CD4-positive, CD25-positive, alpha-beta regulatory T cell (primary cell): ENCODE data around the gene CCDC88C. TPM values are rescaled to one million over a fixed set of nuclear protein-coding genes. Genes with fewer than 3 reads are reported as not detected.
A peak's percentile ranks its signal among the peaks of the same experiment; 100 is the strongest.
"Not testable (repeated sequence)": the region's sequence is repeated elsewhere in the genome, so short reads cannot be mapped to it uniquely, and the experiment has no call there.

Experiments used
- ATAC-seq, 2 donors: fragments of 150-1000 bp; cut with Tn5 transposase; one replicate each; pipeline ENCODE4 v1.10.0; 2021; ENCODE audit warnings: low read depth in 2 of 2, moderate number of reproducible peaks in 2 of 2, moderate library complexity in 1 of 2
- DNase-seq, 3 donors: peaks; one replicate each; pipeline versions ENCODE4 v3.0.0 to v3.0.0-alpha.2; 2012 to 2022; ENCODE audit warnings: mixed read lengths in 1 of 3
- H3K27ac ChIP-seq: one replicate; pipeline ENCODE4 v1.7.0; 2013; ENCODE audit warnings: mild to moderate bottlenecking, low read length; ENCODE audit not compliant: insufficient read depth, poor library complexity, severe bottlenecking
- H3K27me3 ChIP-seq: one replicate; pipeline ENCODE4 v1.7.0; 2013; ENCODE audit warnings: low read length; ENCODE audit not compliant: control insufficient read depth, insufficient read depth
- H3K36me3 ChIP-seq: one replicate; pipeline ENCODE4 v1.7.0; 2013; ENCODE audit warnings: mild to moderate bottlenecking, low read length, moderate library complexity; ENCODE audit not compliant: control insufficient read depth, insufficient read depth
- H3K4me1 ChIP-seq: 2 replicates; pipeline ENCODE4 v1.7.0; 2013; ENCODE audit warnings: mild to moderate bottlenecking, low read length; ENCODE audit not compliant: insufficient read depth, control insufficient read depth, poor library complexity, severe bottlenecking
- H3K4me3 ChIP-seq: one replicate; pipeline ENCODE4 v1.7.0; 2013; ENCODE audit warnings: low read depth, mild to moderate bottlenecking, low read length, moderate library complexity
- H3K9me3 ChIP-seq, 2 experiments: 1 replicate in 1 of 2; 2 replicates in 1 of 2; pipeline ENCODE4 v1.7.0; 2013; ENCODE audit warnings: low read length in 2 of 2, mild to moderate bottlenecking in 1 of 2, moderate library complexity in 1 of 2; ENCODE audit not compliant: control insufficient read depth in 2 of 2
- H3K27ac Mint-ChIP-seq, 3 donors: one replicate each; pipeline ENCODE4 v1.8.0; 2020 to 2022; ENCODE audit warnings: mild to moderate bottlenecking in 3 of 3, mixed read lengths in 3 of 3, moderate library complexity in 2 of 3
- H3K27me3 Mint-ChIP-seq: one replicate; pipeline ENCODE4 v1.8.0; 2022; ENCODE audit warnings: mild to moderate bottlenecking, mixed read lengths
- H3K36me3 Mint-ChIP-seq: one replicate; pipeline ENCODE4 v1.8.0; 2020; ENCODE audit warnings: mixed read lengths
- H3K4me1 Mint-ChIP-seq, 4 donors: one replicate each; pipeline ENCODE4 v1.8.0; 2020 to 2022; ENCODE audit warnings: mixed read lengths in 4 of 4, mild to moderate bottlenecking in 1 of 4
- H3K4me3 Mint-ChIP-seq, 4 donors: one replicate each; pipeline ENCODE4 v1.8.0; 2020 to 2022; ENCODE audit warnings: mild to moderate bottlenecking in 4 of 4, mixed read lengths in 4 of 4, moderate library complexity in 3 of 4
- H3K9me3 Mint-ChIP-seq, 7 donors: one replicate each; pipeline ENCODE4 v1.8.0; 2020 to 2022; ENCODE audit warnings: mixed read lengths in 7 of 7, mild to moderate bottlenecking in 3 of 7, moderate library complexity in 2 of 7
- polyA plus RNA-seq, 4 donors: library from polyadenylated mRNA; unstranded; fragments of 300-500 nt; fragmentation: Illumina TruSeq; gene quantifications; one replicate each; pipeline ENCODE4 v1.2.3, GENCODE V29; 2021
- total RNA-seq: library from RNA; stranded (reverse); gene quantifications from one replicate; pipeline ENCODE4 v1.2.3, GENCODE V29; 2022

The CCDC88C gene
- total and polyA plus RNA-seq, 5 donors from 2014 or later = 25.9 to 466 (median 31.8) TPM

DNA sequence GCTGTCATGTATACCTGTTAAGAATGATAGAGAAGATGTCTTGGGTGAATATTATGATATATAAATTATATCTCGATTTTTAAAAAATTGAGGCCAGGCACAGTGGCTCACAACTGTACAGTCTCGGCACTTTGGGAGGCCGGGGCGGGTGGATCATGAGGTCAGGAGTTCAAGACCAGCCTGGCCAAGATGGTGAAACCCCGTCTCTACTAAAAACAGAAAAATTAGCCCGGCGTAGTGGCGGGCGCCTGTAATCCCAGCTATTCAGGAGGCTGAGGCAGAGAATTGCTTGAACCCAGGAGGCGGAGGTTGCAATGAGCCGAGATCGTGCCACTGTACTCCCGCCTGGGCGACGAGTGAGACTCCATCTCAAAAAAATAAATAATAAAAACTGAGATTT, 151.3 kb downstream of the CCDC88C start:
- not testable (repeated sequence) for H3K4me3 ChIP-seq, DNase-seq, H3K27me3 ChIP-seq, H3K9me3 Mint-ChIP-seq, H3K27me3 Mint-ChIP-seq, H3K9me3 ChIP-seq, ATAC-seq, H3K27ac ChIP-seq
- peak overlapping the region in 2 of 4 donors; percentile 46 to 93 for H3K4me3 Mint-ChIP-seq
- H3K36me3 ChIP-seq = peaks cover 12% of the 10 kb centered on the region
- peaks cover 20% of the 10 kb centered on the region for H3K4me1 ChIP-seq
- peaks cover 7 to 52% (median 29%) of the 10 kb centered on the region in 4 donors for H3K4me1 Mint-ChIP-seq
- peaks cover 24% of the 10 kb centered on the region for H3K36me3 Mint-ChIP-seq
- peak overlapping the region in 2 of 3 donors; percentile 32 to 56 for H3K27ac Mint-ChIP-seq

- H3K36me3 Mint-ChIP-seq = peaks cover 24% of the 10 kb centered on the region
- H3K27ac ChIP-seq = no peak overlapping the region
- H3K4me1 ChIP-seq = peaks cover 23% of the 10 kb centered on the region
- ATAC-seq = no peak
- peaks cover 9% of the 10 kb centered on the region for H3K36me3 ChIP-seq
- H3K27me3 Mint-ChIP-seq = peaks cover 5% of the 10 kb centered on the region
- no peak overlapping the region for H3K4me3 ChIP-seq
- peaks cover 7 to 56% (median 30%) of the 10 kb centered on the region in 4 donors for H3K4me1 Mint-ChIP-seq
- H3K4me3 Mint-ChIP-seq = peak overlapping the region; percentile 46 to 93 (median 81)
- H3K27ac Mint-ChIP-seq = peak overlapping the region; percentile 2 to 73 (median 56)
- DNase-seq = no peak
- H3K9me3 ChIP-seq = no peaks in the 10 kb centered on the region
- H3K27me3 ChIP-seq = no peaks in the 10 kb centered on the region
- H3K9me3 Mint-ChIP-seq = no peaks in the 10 kb centered on the region
These were observed 152.2 kb downstream of the CCDC88C start for GRCh38 chr14:91265404-91265803.

DNA sequence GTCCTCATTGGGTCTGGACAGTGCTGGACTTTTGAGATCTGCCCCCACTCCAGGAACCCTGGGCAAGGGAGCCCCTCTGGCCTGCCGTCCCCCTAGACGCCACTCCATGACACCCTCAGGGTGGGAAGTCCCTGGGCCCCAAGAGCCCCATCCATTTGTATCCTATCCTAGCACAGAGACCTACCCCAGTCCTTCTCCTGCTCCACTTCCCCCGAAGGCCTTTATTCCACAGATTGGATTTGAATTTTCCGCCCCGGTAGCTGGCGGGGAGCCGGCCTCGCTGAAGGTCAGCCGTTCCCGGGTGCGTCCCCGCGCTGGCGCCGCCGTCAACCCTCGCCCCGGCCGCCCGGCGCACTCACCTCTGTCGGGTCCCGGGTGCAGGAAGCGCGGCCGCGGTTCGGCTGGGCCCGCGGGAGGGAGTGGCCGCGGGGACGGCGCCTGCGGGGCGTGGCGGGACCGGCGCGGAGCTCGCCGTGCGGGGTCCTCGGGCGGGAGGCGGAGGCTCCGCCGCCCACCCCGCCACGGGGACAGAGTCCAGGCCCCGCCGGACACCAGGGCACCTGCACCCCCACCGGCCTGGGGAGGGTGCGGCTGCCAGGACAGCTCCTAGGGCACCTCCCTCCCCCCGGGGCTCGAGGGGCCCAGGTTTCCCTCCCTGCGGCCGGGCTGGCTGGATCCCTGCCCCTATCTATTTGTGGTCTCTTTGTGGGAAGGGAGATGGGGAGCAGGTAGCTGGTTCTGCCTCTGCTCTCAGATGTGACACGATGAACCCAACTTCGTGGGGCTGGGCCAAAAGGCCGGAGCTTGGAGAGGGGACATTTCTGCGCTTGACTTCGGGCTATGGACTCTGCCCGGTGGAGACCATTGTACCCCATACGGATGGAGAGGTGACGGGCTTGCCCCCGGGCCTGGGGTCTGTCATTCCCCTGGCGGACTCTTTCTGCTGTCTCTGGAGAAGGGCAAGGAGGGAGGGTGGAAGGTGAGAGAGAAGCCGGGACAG, 153.2 kb downstream of the CCDC88C start:
- peaks cover 5% of the 10 kb centered on the region for H3K27me3 Mint-ChIP-seq
- Histone ChIP-seq H3K4me1 (peaks cover 23% of the 10 kb centered on the region), H3K9me3 (no peaks in the 10 kb centered on the region), H3K36me3 (no peaks in the 10 kb centered on the region), H3K4me3 (no peak overlapping the region), H3K27ac (no peak overlapping the region), H3K27me3 (no peaks in the 10 kb centered on the region)
- DNase-seq = peak in 2 of 3 donors; percentile 9 to 26
- peak overlapping the region; percentile 75 to 93 (median 81) for H3K4me3 Mint-ChIP-seq
- peaks cover 16% of the 10 kb centered on the region for H3K36me3 Mint-ChIP-seq
- peaks cover 7 to 55% (median 31%) of the 10 kb centered on the region in 4 donors for H3K4me1 Mint-ChIP-seq
- ATAC-seq = peak; percentile 39 to 53
- no peaks in the 10 kb centered on the region for H3K9me3 Mint-ChIP-seq
- peak overlapping the region in 2 of 3 donors; percentile 88 to 90 for H3K27ac Mint-ChIP-seq

GRCh38 chr14:91263329-91263728, 154.3 kb downstream of the CCDC88C start:
- Histone ChIP-seq H3K4me3 (no peak overlapping the region), H3K36me3 (no peaks in the 10 kb centered on the region), H3K27ac (no peak overlapping the region), H3K4me1 (peaks cover 23% of the 10 kb centered on the region), H3K27me3 (no peaks in the 10 kb centered on the region), H3K9me3 (no peaks in the 10 kb centered on the region)
- no peak for ATAC-seq
- peak overlapping the region; percentile 41 to 88 (median 59) for H3K27ac Mint-ChIP-seq
- no peaks in the 10 kb centered on the region for H3K9me3 Mint-ChIP-seq
- H3K4me3 Mint-ChIP-seq = peak overlapping the region; percentile 2 to 82 (median 68)
- H3K4me1 Mint-ChIP-seq = peaks cover 4 to 54% (median 29%) of the 10 kb centered on the region in 4 donors
- H3K27me3 Mint-ChIP-seq = peaks cover 5% of the 10 kb centered on the region
- no peak for DNase-seq
- peaks cover 9% of the 10 kb centered on the region for H3K36me3 Mint-ChIP-seq

- Histone ChIP-seq H3K36me3 (no peaks in the 10 kb centered on the region), H3K27me3 (no peaks in the 10 kb centered on the region), H3K27ac (no peak overlapping the region), H3K9me3 (no peaks in the 10 kb centered on the region), H3K4me3 (no peak overlapping the region), H3K4me1 (peaks cover 32% of the 10 kb centered on the region)
- no peak for ATAC-seq
- peaks cover 5% of the 10 kb centered on the region for H3K27me3 Mint-ChIP-seq
- peak overlapping the region in 2 of 4 donors; percentile 32 to 75 for H3K4me3 Mint-ChIP-seq
- H3K27ac Mint-ChIP-seq = peak overlapping the region in 2 of 3 donors; percentile 12 to 72
- DNase-seq = no peak
- peaks cover 6 to 58% (median 35%) of the 10 kb centered on the region in 4 donors for H3K4me1 Mint-ChIP-seq
- H3K9me3 Mint-ChIP-seq = no peaks in the 10 kb centered on the region
- peaks cover 3% of the 10 kb centered on the region for H3K36me3 Mint-ChIP-seq
These were observed 155.6 kb downstream of the CCDC88C start for GRCh38 chr14:91261986-91262549.

DNA sequence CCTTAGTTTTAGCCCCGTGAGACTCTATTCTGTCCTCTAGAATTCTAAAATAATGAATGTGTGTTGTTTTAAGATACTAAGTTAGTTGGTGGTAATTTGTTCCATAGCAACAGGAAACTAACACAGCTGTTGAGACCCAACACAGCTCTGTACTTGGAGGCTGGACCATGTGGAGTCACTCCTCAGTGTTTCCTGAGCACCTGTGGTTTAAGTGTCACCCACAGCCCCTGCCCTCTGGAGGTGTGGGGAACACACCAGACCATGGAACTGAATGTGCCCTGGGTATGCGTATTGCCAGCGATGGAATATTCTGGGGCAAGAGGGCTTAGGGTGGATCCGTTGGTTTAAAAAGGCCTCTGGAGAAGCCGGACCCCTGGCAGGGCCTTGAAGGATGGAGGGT, 156.5 kb downstream of the CCDC88C start:
- Histone ChIP-seq H3K27me3 (no peaks in the 10 kb centered on the region), H3K36me3 (no peaks in the 10 kb centered on the region), H3K9me3 (no peaks in the 10 kb centered on the region), H3K4me3 (no peak overlapping the region), H3K4me1 (peaks cover 32% of the 10 kb centered on the region), H3K27ac (no peak overlapping the region)
- Mint-ChIP-seq H3K9me3 (no peaks in the 10 kb centered on the region), H3K27me3 (peaks cover 5% of the 10 kb centered on the region), H3K27ac (peak overlapping the region in 2 of 3 donors; percentile 12 to 72), H3K4me1 (peaks cover 6 to 62% (median 37%) of the 10 kb centered on the region in 4 donors), H3K36me3 (peaks cover 3% of the 10 kb centered on the region), H3K4me3 (peak overlapping the region in 3 of 4 donors; percentile 43 to 62 (median 48))
- no peak for DNase-seq
- ATAC-seq = no peak

DNA sequence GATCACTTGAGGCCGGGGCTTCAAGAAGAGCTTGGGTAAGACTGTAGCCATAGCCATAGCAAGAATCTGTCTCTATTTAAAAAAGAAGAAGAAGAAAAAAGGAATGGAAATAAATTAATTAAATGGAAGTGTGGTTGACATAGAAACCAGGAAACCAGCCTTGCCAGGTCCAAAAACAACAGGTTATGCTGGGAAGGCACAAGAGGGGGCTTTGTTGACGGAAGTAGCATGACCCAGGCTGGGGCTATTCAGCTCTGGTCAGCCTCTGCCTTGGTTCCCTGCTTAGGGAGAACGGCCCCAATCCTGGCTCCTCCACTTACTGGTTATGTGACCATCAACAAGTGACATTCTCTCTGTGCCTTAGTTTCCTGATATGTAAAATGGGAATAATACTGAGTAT, 158.7 kb downstream of the CCDC88C start:
- H3K9me3 Mint-ChIP-seq = no peaks in the 10 kb centered on the region
- H3K4me3 Mint-ChIP-seq = peak overlapping the region in 3 of 4 donors; percentile 42 to 70 (median 54)
- peaks cover 15 to 66% (median 46%) of the 10 kb centered on the region in 4 donors for H3K4me1 Mint-ChIP-seq
- ATAC-seq (no peak), DNase-seq (no peak)
- Histone ChIP-seq H3K36me3 (no peaks in the 10 kb centered on the region), H3K27me3 (no peaks in the 10 kb centered on the region), H3K4me1 (peaks cover 35% of the 10 kb centered on the region), H3K4me3 (no peak overlapping the region), H3K9me3 (no peaks in the 10 kb centered on the region), H3K27ac (no peak overlapping the region)
- H3K27me3 Mint-ChIP-seq = peaks cover 5% of the 10 kb centered on the region
- H3K27ac Mint-ChIP-seq = peak overlapping the region in 1 of 3 donors; percentile 23
- H3K36me3 Mint-ChIP-seq = peaks cover 3% of the 10 kb centered on the region
